PC-3 (cell line): ENCODE measurements around the gene MTLN.

Experiments used
- CTCF ChIP-seq: fragments of 300-600 bp; sonication (generic); conservative IDR thresholded peaks from 2 replicates; pipeline ENCODE4 v1.5.1; 2017; ENCODE audit warnings: antibody characterized with exemption, low read depth, mild to moderate bottlenecking, low read length
- EZH2phosphoT487 ChIP-seq: fragments of 300-600 bp; sonication (generic); IDR thresholded peaks from 2 replicates; pipeline ENCODE4 v1.6.1; 2018; ENCODE audit warnings: mild to moderate bottlenecking, antibody characterized with exemption, low read length, borderline replicate concordance

DNA sequence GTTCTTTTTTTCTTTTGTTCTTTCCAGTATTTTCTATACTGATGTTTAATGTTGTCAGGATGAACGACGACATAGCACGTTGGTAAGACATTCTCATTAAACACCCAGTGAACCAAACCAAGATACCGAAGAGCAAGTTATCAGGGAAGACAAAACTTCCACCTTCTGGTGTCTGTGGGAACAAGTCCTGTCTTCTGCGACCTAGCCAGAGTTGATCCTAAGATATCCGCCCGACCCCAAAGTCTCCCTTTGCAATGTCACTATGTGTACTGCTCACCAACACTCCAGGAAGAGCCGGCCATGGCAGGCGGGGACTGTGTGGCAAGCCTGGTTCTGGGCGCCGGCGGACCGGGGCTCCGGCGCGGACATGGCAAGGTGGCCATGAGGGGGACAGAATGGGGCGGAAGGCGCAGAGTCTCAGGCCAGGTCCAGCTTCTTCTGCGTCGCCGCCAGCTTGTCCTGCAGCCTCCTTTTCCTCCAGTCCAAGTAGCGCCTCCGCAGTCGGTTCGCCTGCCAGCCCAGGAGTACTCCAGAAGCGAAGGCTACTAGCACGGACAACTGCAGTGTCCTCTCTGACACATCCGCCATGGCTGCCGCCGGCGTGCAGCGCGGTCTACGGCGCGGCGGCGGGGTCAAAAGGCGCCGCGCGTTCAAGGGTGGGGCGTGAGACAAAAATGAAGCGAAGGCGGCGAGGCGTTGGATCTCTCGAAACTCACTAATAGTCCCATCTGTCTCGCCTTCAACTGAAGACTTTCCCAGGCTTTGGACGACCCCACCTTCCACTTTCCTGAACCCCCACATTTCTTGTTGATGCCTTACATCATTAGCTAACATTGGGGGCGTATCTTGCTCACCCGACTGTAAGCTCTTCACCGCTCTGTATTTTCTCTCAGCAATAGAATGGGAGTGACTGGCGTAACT, at the start of gene MTLN:
- no peak for TF ChIP-seq EZH2phosphoT487
- no peak for TF ChIP-seq CTCF
